IPS-15b (cell line): Measurements from ENCODE around the gene PPDPF.

ENCODE experiments used
- H3K27me3 ChIP-seq: one replicate; pipeline ENCODE4 v1.6.1; 2013; ENCODE audit warnings: low read length; ENCODE audit not compliant: control insufficient read depth, insufficient read depth
- H3K36me3 ChIP-seq: one replicate; pipeline ENCODE4 v1.6.1; 2013; ENCODE audit warnings: low read length; ENCODE audit not compliant: control insufficient read depth, insufficient read depth
- H3K4me1 ChIP-seq: one replicate; pipeline ENCODE4 v1.6.1; 2013; ENCODE audit warnings: mild to moderate bottlenecking, low read length; ENCODE audit not compliant: control insufficient read depth, insufficient read depth
- H3K4me3 ChIP-seq: one replicate; pipeline ENCODE4 v1.5.1; 2013; ENCODE audit warnings: low read depth, low read length
- H3K9ac ChIP-seq: one replicate; pipeline ENCODE4 v1.6.1; 2013; ENCODE audit warnings: low read depth, mild to moderate bottlenecking, low read length
- H3K9me3 ChIP-seq: one replicate; pipeline ENCODE4 v1.6.1; 2013; ENCODE audit warnings: mild to moderate bottlenecking, low read length; ENCODE audit not compliant: control insufficient read depth, insufficient read depth

PPDPF gene

GRCh38 chr20:63538204-63539091 is 17.9 kb downstream of the PPDPF start:
- Histone ChIP-seq H3K4me1 (no peaks in the 10 kb centered on the region), H3K27me3 (no peaks in the 10 kb centered on the region), H3K36me3 (no peaks in the 10 kb centered on the region), H3K4me3 (peak overlapping the region; percentile 27), H3K9ac (no peak overlapping the region), H3K9me3 (no peaks in the 10 kb centered on the region)

GRCh38 chr20:63539092-63539430 is 18.5 kb downstream of the PPDPF start:
- Histone ChIP-seq H3K4me1 (no peaks in the 10 kb centered on the region), H3K27me3 (no peaks in the 10 kb centered on the region), H3K9me3 (no peaks in the 10 kb centered on the region), H3K36me3 (no peaks in the 10 kb centered on the region), H3K4me3 (no peak overlapping the region), H3K9ac (no peak overlapping the region)

DNA sequence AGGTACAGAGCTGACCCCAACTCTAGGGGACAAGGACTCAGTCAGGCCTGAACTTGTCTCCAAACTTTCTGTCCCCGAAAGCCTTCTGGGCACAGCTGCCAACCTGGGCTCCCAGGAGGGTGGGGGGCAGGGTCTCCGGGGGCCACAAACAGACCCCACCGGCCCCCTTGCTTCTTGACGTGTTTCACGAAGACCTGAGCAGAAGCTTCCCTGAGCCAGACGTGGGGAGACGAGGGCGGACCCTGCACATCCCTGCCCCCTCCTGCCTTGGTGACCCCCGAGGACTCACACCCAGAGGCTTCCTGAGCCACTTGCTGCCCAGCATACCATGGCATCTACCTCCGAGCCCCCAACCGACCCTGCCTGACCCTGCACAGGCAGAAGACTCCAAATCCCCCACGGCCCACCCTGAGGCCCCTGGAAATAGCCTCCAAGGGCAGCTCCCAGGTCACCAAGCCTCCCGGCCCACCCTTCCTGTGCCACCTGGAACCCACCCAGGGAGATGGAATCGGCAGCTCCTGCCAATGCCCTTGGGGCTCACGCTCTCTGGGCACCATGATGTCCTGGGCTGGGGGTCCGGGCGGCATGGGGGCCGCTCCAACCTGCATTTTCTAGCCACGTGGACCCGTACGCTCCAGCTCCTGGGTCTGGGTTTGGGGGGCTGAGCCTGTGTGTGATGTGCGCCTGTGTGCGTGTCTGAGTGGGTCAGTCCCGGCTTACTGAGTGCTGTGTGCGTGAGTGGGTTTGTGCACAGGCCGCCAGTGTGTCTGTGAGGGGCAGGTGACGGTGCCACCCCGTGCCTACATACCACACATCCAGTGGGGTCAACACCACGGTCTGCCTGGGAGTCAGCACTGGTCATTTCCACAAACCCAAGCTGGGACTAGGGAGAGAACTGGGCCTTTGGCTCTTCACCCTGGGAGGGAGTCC is 19.1 kb downstream of the PPDPF start:
- no peaks in the 10 kb centered on the region for H3K36me3 ChIP-seq
- H3K4me1 ChIP-seq: no peaks in the 10 kb centered on the region
- no peak overlapping the region for H3K9ac ChIP-seq
- H3K4me3 ChIP-seq: no peak overlapping the region
- H3K9me3 ChIP-seq: no peaks in the 10 kb centered on the region
- no peaks in the 10 kb centered on the region for H3K27me3 ChIP-seq

DNA sequence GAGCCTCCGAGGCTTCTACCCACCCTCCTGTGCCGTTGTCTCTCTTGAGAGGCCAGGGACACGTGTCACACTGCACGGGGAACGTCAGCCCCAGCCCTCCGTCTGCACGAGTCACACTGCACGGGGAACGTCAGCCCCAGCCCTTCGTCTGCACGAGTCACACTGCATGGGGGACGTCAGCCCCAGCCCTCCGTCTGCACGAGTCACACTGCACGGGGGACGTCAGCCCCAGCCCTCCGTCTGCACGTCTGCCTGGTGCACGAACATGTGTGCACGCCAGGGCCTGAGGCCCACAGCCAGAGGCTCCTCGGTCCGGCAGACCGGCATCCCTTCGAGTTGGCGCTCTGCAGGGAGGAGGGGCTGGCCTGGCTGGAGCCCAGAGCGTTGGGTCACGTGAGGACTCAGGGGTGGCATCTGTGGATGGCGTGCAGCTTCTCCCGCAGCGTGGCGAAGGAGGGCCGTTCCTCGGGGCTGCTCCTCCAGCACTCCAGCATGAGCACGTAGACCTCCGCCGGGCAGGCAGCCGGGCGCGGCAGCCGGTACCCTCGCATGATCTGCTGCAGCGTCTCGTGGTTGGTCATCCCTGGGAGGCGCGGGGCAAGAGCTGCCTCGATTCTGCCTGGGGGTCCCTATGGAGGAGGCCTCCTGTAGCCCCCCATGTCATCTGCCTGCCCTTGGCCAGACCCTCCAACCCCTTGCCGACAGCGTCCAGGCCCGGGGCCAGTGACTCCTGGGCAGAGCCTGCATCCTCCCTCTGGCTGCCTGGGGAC is 20.0 kb downstream of the PPDPF start:
- no peak overlapping the region for H3K9ac ChIP-seq
- no peaks in the 10 kb centered on the region for H3K4me1 ChIP-seq

GRCh38 chr20:63541371-63541770 is 20.8 kb downstream of the PPDPF start:
- H3K36me3 ChIP-seq: no peaks in the 10 kb centered on the region
- no peak overlapping the region for H3K4me3 ChIP-seq
- H3K9me3 ChIP-seq: no peaks in the 10 kb centered on the region
- H3K27me3 ChIP-seq: no peaks in the 10 kb centered on the region
- no peaks in the 10 kb centered on the region for H3K4me1 ChIP-seq
- no peak overlapping the region for H3K9ac ChIP-seq

More for the DNA sequence above, 20.0 kb downstream of the PPDPF start:
- Histone ChIP-seq H3K36me3 (no peaks in the 10 kb centered on the region), H3K9me3 (no peaks in the 10 kb centered on the region), H3K27me3 (no peaks in the 10 kb centered on the region), H3K4me3 (no peak overlapping the region)

- H3K9ac ChIP-seq: no peak overlapping the region
- no peaks in the 10 kb centered on the region for H3K36me3 ChIP-seq
- H3K9me3 ChIP-seq: no peaks in the 10 kb centered on the region
- H3K4me3 ChIP-seq: no peak overlapping the region
- no peaks in the 10 kb centered on the region for H3K4me1 ChIP-seq
- H3K27me3 ChIP-seq: no peaks in the 10 kb centered on the region
These were observed 21.5 kb downstream of the PPDPF start for GRCh38 chr20:63542031-63542559.

- H3K9ac ChIP-seq: no peak overlapping the region
- H3K4me3 ChIP-seq: no peak overlapping the region
- H3K27me3 ChIP-seq: no peaks in the 10 kb centered on the region
- H3K9me3 ChIP-seq: no peaks in the 10 kb centered on the region
- H3K36me3 ChIP-seq: no peaks in the 10 kb centered on the region
- no peaks in the 10 kb centered on the region for H3K4me1 ChIP-seq
These were observed 22.1 kb downstream of the PPDPF start for GRCh38 chr20:63542696-63543095.

DNA sequence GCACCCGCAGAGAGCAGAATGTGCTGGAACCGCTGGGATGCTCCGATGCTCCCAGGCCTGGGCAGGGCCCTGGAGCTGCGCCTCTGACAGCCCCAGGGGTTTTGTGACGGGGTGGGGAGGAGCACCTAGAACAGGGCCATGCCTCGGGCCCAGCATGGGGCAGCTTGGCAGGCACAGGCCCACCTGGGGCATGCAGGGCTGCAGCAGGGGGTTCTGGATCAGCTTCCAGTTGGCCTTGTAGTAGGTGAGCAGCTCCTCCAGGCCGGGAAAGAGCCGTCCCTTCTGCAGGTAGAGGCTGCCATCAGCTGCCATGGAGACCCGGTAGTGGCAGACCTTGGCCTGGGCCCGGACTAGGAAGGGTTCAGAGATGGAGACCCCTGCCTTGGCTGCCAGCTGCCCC is 22.6 kb downstream of the PPDPF start:
- no peak overlapping the region for H3K4me3 ChIP-seq
- peaks cover 2% of the 10 kb centered on the region for H3K4me1 ChIP-seq
- H3K9me3 ChIP-seq: no peaks in the 10 kb centered on the region
- no peaks in the 10 kb centered on the region for H3K36me3 ChIP-seq
- no peaks in the 10 kb centered on the region for H3K27me3 ChIP-seq
- no peak overlapping the region for H3K9ac ChIP-seq

DNA sequence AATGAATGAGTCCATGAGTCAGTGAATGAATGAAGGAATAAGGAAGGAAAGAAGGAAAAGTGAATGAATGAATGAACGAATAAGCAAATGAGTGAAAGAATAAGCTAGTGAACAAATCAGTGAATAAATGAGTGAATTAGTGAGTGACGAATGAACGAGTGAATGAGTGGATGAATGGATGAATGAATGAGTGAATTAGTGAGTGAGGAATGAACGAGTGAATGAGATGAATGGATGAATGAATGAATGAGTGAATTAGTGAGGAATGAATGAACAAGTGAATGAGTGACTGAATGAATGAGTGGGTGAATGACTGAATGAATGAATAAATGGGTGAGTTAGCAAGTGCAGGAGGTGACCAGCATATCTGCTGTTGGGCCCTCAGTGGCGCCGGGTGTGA is 23.2 kb downstream of the PPDPF start:
- H3K9me3 ChIP-seq: no peaks in the 10 kb centered on the region
- H3K27me3 ChIP-seq: no peaks in the 10 kb centered on the region
- H3K9ac ChIP-seq: no peak overlapping the region
- no peak overlapping the region for H3K4me3 ChIP-seq
- no peaks in the 10 kb centered on the region for H3K36me3 ChIP-seq
- peaks cover 4% of the 10 kb centered on the region for H3K4me1 ChIP-seq

DNA sequence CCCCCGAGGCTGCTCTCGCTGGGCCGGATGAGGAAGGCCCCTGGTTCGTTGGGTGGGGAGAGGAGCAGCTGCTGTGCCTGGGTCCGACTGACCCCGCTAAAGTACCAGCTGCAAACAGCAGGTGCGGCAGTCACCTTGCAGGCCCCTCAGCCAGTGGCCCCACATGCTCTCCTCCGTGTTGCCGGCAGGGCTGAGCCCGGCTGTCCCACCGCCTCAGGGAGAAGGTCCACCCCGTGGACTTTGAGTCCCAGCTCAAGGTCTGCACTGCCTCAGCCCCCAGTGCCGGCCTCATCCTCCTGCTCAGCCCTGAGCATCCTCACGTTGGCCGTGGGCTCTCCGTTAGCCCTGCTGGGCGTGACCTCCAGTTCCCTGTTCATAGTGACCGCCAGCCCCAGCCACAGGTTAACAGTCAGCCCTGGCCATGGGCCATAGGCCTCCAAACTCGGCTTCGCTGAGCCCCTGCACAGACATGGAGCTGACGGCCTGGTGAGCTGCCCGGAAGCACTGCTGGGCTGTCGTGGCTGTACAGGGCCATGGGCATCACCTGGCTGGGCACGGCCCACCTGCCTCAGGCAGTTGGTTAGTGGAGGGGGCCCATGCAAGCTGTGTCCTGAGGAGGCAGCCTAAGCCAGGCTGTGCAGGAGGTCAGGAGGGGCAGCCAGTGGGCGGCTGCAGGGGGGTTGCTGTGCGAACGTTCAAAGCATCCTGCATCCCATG is 23.8 kb downstream of the PPDPF start:
- Histone ChIP-seq H3K9ac (no peak overlapping the region), H3K27me3 (no peaks in the 10 kb centered on the region), H3K4me3 (no peak overlapping the region), H3K9me3 (no peaks in the 10 kb centered on the region), H3K4me1 (peaks cover 5% of the 10 kb centered on the region), H3K36me3 (no peaks in the 10 kb centered on the region)
